PC-3 (cell line): ENCODE results near the gene SFT2D1.

Experiments used
- CTCF ChIP-seq: fragments of 300-600 bp; sonication (generic); conservative IDR thresholded peaks from 2 replicates; pipeline ENCODE4 v1.5.1; 2017; ENCODE audit warnings: antibody characterized with exemption, low read depth, mild to moderate bottlenecking, low read length
- EZH2phosphoT487 ChIP-seq: fragments of 300-600 bp; sonication (generic); IDR thresholded peaks from 2 replicates; pipeline ENCODE4 v1.6.1; 2018; ENCODE audit warnings: mild to moderate bottlenecking, antibody characterized with exemption, low read length, borderline replicate concordance

- TF ChIP-seq EZH2phosphoT487 (no peak), CTCF (no peak)
These were observed 35.4 kb upstream of the SFT2D1 start for GRCh38 chr6:166377721-166378120.
